Hepatic stellate cell (primary cell): ENCODE results near the gene SLC9A5.

ENCODE experiments used
- DNase-seq: peaks from one replicate; pipeline ENCODE4 v3.0.0; 2011; ENCODE audit warnings: low spot score

Gene SLC9A5

GRCh38 chr16:67248401-67249177, at the start of gene SLC9A5:
TSS of gene SLC9A5 (plus strand) at chr16:67248979. CDS start at chr16:67249015, 36 bp downstream.
- DNase-seq: peak; percentile 50

DNA sequence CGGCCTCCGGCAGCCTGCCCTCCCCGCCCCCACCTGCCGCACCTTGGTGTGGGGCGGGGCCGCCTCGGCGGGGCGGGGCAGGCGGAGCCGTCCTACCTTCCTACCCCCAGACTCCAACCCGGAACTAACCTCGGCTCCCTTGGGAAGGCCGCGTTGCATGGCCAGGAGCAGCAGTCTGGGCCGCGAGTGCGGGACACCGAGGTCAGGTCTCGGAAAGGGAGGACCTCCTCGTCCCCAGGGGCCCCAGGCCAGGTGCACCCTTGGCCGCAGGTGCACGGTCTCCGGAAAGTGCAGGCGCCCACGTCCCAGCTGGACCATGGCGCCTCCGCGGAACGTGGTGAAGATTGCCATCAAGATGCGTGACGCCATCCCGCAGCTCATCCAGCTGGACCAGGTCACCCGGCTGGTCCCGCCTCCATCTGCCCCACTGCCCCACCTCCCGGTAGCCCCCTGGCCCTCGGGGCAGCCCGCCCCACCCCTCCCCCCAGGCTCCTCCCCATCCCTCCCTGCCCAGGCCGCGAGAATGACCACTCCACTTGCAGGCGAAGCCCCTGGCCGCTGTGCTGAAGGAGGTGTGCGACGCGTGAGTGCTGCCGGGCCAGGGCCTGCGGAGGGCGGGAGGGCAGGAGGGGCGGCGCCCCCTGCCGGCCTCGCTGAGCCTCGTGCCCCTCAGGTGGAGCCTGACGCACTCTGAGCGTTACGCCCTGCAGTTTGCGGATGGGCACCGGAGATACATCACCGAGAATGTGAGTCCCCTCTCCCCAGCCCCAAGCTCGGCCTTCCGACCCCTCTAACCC, 49.6 kb upstream of the SLC9A5 start, which contains the start of gene ELMO3:
TSS of gene ELMO3 (plus strand) at position 121 of the 797 bp plus-strand sequence. CDS start at position 317, 196 bp downstream.
- DNase-seq: no peak

DNA sequence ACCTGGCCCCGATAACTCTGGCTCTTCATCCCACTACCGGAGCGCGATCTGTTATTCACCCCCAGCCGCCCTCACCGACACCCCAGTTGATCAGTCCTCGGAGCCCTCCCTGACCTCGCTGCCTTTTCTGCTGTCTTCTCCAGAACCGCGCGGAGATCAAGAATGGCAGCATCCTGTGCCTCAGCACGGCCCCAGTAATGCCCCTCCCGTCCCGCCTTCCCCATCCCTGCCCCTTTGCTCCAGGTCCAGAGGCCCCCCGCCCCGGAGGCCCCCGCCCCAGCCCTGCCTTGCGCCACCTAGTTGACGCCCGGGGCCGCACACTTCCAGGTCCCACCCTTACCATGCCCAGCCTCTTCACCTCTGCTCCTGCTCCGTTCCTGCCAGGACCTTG, 49.0 kb upstream of the SLC9A5 start:
- no peak for DNase-seq

DNA sequence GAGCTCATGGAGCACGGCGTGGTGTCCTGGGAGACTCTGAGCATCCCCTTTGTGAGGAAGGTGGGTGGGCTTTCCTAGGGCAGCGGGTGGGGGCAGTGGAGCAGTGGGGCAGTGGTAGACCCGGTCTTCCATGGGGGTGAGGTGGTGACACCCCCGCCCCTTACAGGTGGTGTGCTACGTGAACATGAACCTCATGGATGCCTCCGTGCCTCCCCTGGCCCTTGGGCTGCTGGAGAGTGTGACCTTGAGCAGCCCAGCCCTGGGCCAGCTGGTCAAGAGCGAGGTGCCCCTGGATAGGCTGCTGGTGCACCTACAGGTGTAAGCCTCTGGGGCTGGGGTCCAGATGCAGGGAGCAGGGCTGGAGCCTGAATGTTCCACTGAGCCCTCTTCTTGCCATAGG, 48.3 kb upstream of the SLC9A5 start:
- no peak for DNase-seq

DNA sequence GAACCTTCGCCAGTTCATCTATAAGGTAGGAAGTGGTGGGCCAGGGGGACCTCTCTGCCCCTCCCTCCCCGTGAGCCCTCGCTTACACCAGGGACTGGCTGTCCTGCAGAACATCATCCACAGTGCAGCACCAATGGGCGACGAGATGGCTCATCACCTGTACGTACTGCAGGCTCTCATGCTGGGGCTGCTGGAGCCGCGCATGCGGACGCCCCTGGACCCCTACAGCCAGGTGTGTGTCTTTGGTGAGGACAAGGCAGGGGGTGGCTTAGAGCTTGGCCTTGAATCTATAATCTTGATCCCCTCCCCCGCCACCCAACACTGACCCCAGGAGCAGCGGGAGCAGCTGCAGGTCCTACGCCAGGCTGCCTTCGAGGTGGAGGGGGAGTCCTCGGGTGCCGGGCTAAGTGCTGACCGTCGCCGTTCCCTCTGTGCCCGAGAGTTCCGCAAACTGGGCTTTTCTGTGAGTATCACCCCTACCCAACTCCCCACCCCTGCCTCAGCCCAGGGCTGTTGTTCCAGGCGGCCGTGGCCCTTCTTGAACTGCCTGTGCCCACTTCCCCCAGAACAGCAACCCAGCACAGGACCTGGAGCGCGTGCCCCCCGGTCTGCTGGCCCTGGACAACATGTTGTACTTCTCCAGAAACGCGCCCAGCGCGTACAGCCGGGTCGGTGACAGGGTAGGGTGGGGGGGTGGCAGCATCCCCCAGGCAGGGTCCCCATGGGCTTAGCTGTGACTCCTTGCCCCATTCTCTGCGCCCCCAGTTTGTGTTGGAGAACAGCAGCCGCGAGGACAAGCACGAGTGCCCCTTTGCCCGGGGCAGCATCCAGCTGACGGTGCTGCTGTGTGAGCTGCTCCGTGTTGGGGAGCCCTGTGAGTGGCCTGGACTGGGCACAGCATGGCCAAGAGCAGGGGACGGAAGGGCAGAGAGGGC, 47.1 kb upstream of the SLC9A5 start:
- DNase-seq: no peak

GRCh38 chr16:67202426-67202825, 46.4 kb upstream of the SLC9A5 start:
- DNase-seq: no peak

GRCh38 chr16:67202956-67203493, 45.8 kb upstream of the SLC9A5 start:
- DNase-seq: no peak

GRCh38 chr16:67204076-67204475, 44.7 kb upstream of the SLC9A5 start:
- DNase-seq: no peak

- DNase-seq: no peak
Observed at GRCh38 chr16:67206129-67206837, 42.5 kb upstream of the SLC9A5 start.

- DNase-seq: no peak
Observed at GRCh38 chr16:67206838-67207248, 41.9 kb upstream of the SLC9A5 start.

GRCh38 chr16:67207249-67208091, 41.3 kb upstream of the SLC9A5 start:
- DNase-seq: peak; percentile 81

GRCh38 chr16:67208154-67208896, 40.5 kb upstream of the SLC9A5 start:
- DNase-seq: no peak

GRCh38 chr16:67209565-67209964, 39.2 kb upstream of the SLC9A5 start:
- no peak for DNase-seq

DNA sequence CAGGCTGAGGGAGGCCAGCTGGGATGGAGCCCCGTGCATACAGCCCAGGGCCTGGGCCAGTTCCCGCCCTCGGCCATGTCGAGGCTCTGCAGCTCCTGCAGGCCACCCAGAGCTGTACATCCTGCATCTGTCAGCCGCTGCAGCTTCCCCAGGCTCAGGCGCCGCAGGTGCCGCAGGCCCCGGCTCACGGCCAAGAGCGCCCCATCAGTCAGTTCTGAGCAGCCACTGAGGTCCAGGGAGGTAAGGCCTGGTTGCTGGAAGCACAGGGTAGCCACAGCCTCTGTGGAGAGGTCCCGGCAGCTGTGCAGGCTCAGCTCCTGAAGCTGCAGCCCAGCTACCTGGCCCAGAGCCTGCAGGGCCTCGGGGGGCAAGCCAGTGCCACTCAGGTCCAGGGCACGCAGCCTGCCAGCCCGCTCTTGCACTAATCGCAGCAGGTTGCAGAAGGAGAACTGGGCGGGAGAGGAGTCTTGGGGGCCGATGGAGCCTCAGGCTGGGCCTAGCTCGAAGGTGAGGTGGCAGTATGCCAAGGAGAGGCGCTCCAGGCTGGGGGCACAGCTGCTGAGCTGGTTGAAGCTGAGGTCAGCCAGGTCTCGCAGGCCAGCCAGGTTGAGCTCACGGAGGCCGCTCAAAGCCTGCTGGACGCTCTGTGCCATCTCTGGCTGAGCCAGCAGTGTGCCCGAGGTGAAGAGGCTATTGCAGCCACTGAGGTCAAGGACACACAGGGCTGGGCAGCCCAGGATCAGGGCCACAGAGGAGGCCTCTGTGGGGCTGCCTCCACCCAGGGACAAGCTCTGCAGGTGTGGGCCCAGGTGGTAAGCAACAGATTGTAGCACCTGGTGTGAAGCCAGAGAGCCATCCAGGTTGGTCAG, 38.5 kb upstream of the SLC9A5 start:
- DNase-seq: no peak

DNA sequence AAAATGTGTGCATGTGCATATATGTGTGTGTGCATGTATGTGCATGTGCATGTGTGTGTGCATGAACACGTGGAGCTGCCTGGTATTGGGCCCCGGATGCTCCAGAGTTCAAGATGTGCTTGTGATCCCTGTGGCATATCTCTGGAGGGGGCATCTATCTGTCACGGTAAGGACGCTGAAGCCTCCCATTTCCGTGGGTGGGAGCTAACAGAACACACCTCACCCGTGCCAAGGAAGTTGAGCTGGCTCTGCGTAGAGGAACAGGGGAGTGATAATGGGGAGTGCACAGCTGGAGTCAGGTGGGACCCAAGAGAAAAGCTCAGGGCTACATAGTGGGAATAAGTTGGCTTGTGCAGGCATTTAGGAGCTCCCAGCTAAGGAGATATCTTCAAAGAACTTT, 37.1 kb upstream of the SLC9A5 start:
- DNase-seq: no peak

- DNase-seq: no peak
Observed at GRCh38 chr16:67212766-67213165, 36.0 kb upstream of the SLC9A5 start.

DNA sequence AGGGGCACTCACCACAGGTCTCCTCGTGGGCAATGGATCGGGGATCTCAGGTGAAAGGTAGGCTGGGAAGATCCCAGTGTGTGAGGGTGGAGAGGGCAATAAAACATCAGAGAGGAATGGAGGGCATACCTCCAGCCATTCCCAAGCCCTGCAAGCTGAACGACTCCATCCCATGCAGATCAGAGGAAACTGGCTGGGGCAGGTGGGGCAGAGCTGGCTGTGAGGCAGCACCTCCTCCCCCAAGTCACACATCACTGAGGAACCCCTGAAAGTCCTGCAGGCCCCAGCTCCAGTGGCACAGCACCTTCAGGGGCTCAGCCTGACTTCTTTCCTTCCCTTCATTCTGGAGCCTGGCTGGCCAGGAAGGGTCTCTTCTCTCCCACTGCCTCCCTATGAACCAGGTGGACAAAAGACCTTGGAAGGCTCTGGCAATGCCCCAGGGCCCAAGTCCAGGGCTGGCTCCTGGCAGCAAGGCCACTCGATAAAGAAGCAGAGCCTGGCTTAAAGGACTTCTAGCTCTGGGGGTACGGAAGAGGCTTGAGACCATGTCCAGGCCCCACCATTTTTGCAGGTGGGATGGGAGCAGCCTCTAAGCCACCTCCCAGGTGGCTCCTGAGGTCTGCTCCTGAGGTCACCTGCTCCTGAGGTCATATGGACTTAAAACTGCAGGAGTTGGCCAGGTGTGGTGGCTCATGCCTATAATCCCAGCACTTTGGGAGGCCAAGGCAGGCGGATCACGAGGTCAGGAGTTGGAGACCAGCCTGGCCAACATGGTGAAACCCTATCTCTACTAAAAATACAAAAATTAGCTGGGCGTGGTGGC, 35.4 kb upstream of the SLC9A5 start:
- no peak for DNase-seq

DNA sequence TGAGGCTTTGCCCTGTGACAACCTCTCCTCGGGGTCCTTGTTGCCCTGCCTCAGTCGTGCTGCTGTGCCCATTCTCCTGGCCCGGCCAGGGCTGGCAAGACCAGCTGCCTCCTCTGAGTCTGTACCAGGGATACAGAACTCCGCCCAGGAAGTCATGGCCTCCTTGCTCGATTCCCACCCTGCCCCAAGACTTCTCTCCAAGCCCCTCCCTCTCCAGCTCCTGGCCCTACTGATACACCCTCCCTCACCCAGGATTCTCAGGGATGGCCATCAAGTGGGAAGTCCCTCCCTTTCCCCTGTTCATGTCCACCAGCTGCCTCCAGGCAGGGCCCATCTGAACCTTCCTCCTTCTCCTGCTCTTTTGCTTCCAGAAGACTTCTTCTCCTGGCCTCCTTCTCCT, 33.1 kb upstream of the SLC9A5 start:
- DNase-seq: no peak
